ENCODE results near the gene FCER1A.
"Not testable (repeated sequence)": the region's sequence is repeated elsewhere in the genome, so short reads cannot be mapped to it uniquely, and the experiment has no call there.

Gene FCER1A
- total RNA-seq, result 0 reads per million in 2 experiments

- no peak for DNase-seq (ENCODE audit: low read depth)
These were observed at the start of gene FCER1A for GRCh38 chr1:159302095-159302494. Gene FCER1A, plus strand, starts transcription at chr1:159302336. Its CDS starts 29 bp downstream, at chr1:159302365.

DNA sequence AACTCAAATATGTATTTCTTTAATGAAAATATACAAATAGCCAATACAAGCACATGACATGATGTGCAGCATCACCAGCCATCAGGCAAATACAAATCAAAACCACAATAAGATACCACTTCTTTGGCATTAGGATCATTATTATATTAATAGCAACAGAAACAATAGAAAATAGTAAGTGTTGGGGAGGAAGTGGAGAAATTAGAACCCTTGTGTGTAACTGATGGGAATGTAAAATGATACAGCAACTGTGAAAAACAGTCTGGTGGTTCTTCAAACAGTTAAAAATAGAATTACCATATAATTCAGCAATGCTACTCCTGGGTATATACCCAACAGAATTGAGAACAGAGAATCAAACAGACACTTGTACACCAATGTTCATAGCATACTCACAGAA lies 40.8 kb upstream of the FCER1A start:
- DNase-seq (ENCODE audit: low read depth), result no peak

DNA sequence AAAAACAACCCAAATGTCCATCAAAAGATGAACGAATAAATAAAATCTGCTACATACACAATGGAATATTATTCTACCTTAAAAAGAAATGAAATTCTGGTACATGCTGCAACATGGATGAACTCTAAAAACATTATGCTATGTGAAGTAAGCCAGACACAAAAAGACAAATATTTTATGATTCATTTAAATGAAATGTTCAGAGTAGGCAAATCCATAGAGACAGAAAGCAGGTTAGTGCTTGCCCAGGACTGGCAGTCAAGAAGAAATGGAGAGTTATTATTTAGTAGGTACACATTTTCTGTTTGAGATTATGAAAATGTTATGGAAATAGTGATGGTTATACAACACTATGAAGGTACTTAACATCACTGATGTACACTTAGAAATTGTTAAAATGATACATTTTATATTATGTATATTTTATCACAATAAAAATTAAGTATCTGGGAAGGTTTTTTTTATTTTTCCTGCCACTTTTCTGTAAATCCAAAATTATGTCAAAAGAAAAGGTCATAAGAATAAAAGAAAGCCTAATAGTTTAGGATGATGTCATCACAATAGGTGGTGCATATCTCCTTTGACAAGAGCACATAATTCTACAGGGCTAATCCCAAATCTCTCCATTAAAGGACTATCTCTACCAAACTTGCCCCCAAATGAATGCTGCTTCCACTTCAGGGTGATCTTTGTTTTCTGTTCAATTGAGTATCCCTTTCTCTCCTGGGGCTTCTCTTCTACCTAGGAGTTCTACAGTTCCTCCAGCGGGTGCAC lies 40.2 kb upstream of the FCER1A start:
- no peak for DNase-seq (ENCODE audit: low read depth)

GRCh38 chr1:159266832-159267231 lies 35.3 kb upstream of the FCER1A start:
- no peak for DNase-seq (ENCODE audit: low read depth)

DNA sequence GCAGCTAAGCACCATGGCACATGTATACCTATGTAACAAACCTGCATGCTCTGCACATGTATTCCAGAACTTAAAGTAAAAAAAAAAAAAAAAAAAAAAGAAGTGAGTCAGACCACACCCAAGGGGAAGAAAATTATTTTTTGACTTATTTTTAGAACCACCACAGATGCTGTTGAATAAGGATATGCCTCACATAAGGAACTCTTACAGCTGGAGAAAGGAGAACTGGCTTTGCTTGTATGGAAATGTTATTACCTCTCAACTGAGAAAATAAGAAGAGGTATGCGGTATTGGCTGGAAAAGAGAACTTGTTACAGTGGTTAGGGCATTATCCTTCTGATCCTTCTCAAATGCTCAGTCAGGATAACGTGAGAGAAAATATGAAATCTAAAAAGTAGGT lies 27.5 kb upstream of the FCER1A start:
- DNase-seq (ENCODE audit: low read depth), result no peak

- no peak for DNase-seq (ENCODE audit: low read depth)
These were observed 26.2 kb upstream of the FCER1A start for GRCh38 chr1:159275891-159276290.

- DNase-seq (ENCODE audit: low read depth), result no peak
These were observed 22.4 kb upstream of the FCER1A start for GRCh38 chr1:159279773-159280172.

DNA sequence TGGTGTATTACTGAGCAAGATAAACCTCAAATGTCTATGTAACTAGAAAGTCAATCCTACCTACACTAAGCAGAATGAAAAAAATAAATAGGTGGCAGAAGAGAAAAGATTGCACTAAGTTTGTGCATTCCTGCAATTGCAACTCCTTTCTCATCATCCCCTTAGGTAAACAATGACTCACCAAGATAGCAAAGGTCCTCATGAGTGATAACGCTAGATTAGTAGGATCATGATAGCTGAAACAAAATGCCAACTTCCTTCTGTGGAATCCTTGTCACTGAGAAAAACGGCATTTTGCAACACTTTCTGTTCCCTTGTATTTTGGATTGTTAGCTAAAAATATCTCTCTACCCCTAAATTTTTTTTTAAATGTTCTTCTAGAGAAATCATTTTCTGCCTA lies 20.0 kb upstream of the FCER1A start:
- DNase-seq (ENCODE audit: low read depth), result no peak

GRCh38 chr1:159289060-159289459 lies 13.1 kb upstream of the FCER1A start:
- DNase-seq (ENCODE audit: low read depth), result no peak

DNA sequence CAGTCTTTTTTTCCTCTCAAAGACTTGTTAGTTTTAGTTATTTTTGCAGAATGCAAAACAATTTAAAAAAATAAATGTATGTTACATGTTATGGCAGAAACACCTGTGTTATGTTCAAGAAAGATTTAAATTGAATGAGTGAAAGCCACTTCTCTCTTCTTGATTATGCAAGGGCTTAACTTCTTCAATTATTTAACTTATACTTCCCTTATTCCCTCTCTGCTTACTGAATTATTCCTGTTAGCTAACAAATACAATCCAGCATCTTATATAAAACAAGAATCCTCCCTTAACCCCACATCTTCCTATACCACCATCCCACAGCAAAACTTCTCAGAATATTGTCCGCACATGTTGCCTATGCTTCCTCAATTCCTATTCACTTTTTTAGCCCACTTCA lies 10.7 kb upstream of the FCER1A start:
- DNase-seq (ENCODE audit: low read depth), result no peak

- no peak for DNase-seq (ENCODE audit: low read depth)
These were observed 5.3 kb upstream of the FCER1A start for GRCh38 chr1:159296706-159297375.

GRCh38 chr1:159300146-159300545 lies 2.0 kb upstream of the FCER1A start:
- DNase-seq (ENCODE audit: low read depth), result no peak

GRCh38 chr1:159307346-159308020 lies 5.3 kb downstream of the FCER1A start:
- no peak for DNase-seq (ENCODE audit: low read depth)

GRCh38 chr1:159311679-159312078 lies 9.5 kb downstream of the FCER1A start:
- no peak for DNase-seq (ENCODE audit: low read depth)

DNA sequence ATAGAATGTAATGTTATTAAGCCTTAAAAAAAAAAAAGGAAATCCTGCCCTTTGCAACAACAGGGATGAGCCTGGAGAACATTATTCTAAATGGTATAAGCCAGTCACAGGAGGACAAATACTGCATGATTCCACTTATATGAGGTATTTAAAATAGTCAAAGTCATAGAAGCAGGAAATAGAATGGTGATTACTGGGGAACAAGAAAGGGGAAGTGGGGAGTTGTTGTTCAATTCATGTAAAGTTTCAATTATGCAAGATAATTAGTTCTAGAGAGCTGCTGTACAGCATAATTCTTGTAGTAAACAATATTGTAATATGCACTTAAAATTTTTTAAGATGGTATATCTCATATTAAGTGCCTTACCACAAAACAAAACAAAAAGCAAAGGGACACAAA lies 13.2 kb downstream of the FCER1A start:
- no peak for DNase-seq (ENCODE audit: low read depth)

GRCh38 chr1:159318784-159319551 lies 16.8 kb downstream of the FCER1A start:
- no peak for DNase-seq (ENCODE audit: low read depth)

- no peak for DNase-seq (ENCODE audit: low read depth)
These were observed 32.7 kb downstream of the FCER1A start for GRCh38 chr1:159334797-159335196.

- no peak for DNase-seq (ENCODE audit: low read depth)
These were observed 35.9 kb downstream of the FCER1A start for GRCh38 chr1:159338018-159338417.

- no peak for DNase-seq (ENCODE audit: low read depth)
These were observed 37.4 kb downstream of the FCER1A start for GRCh38 chr1:159339536-159339935.

- DNase-seq (ENCODE audit: low read depth), result no peak
These were observed 39.6 kb downstream of the FCER1A start for GRCh38 chr1:159341736-159342135.

DNA sequence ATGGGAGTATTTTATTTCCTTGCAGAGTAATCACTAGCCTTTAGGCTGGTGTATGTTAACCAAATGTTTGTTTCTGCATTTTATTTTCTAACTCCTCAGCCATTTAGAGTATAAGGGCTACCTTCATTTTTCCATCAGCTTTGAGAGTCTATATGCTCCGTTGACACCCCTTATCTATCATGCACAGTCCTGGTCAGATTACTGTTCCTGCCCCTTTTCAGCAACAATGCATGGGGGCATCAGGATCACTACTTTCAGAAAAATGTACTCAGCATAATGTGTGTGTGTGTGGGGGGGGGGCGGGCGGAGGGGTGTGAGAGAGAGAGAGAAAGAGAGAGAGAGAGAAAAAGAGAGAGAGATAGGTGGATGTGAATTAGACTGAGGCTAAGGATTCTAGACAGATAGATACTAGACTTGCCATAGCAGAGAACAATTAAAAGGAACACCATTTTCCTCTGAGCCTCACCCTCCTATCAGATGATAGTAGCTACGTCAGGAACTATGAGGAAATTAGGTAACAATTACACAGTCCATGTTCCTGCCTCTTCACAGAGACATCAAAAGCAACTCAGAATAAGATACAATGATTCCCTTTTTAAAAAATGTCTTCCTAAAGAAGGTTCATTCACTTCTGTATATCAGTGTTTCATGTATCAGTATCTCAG lies 40.8 kb downstream of the FCER1A start:
- DNase-seq (ENCODE audit: low read depth), result no peak

DNA sequence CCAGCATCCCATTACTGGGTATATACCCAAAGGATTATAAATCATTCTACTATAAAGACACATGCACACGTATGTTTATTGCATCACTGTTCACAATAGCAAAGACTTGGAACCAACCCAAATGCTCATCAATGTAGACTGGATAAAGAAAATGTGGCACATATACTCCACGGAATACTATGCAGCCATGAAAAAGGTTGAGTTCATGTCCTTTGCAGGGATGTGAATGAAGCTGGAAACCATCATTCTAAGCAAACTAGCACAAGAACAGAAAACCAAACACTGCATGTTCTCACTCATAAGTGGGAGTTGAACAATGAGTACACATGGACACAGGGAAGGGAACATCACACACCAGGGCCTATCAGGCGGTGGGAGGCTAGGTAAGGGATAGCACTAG lies 47.2 kb downstream of the FCER1A start:
- DNase-seq (ENCODE audit: low read depth), result not testable (repeated sequence)
